ENCODE measurements around the gene WNT10A.
A peak's percentile ranks its signal among the peaks of the same experiment; 100 is the strongest.
"Not testable (repeated sequence)": the region's sequence is repeated elsewhere in the genome, so short reads cannot be mapped to it uniquely, and the experiment has no call there.

WNT10A gene

GRCh38 chr2:218837495-218837894, 43.2 kb upstream of the WNT10A start:
- no peak for TF ChIP-seq CTCF (IDR thresholded peaks at IDR 0.05; ENCODE audit: low read length, missing control alignments)
- H3K4me3 ChIP-seq (replicated peaks; ENCODE audit: low read depth, low read length): no peak overlapping the region
- no peak for DNase-seq (ENCODE audit: low read depth)

- TF ChIP-seq CTCF (IDR thresholded peaks at IDR 0.05; ENCODE audit: low read length, missing control alignments): no peak
- DNase-seq (ENCODE audit: low read depth): peak; percentile 88
Measured at GRCh38 chr2:218839430-218839829, 41.2 kb upstream of the WNT10A start.

GRCh38 chr2:218839888-218840287, 40.8 kb upstream of the WNT10A start:
- DNase-seq (ENCODE audit: low read depth): peak; percentile 14
- no peak overlapping the region for H3K4me3 ChIP-seq (replicated peaks; ENCODE audit: low read depth, low read length)
- TF ChIP-seq CTCF (IDR thresholded peaks at IDR 0.05; ENCODE audit: low read length, missing control alignments): no peak

More at GRCh38 chr2:218839430-218839829, 41.2 kb upstream of the WNT10A start:
- H3K4me3 ChIP-seq (replicated peaks; ENCODE audit: low read depth, low read length): no peak overlapping the region

- H3K4me3 ChIP-seq (replicated peaks; ENCODE audit: low read depth, low read length); DNase-seq (ENCODE audit: low read depth): not testable (repeated sequence)
Measured at GRCh38 chr2:218844334-218844733, 36.3 kb upstream of the WNT10A start.

GRCh38 chr2:218846963-218847362, 33.7 kb upstream of the WNT10A start:
- DNase-seq (ENCODE audit: low read depth); H3K4me3 ChIP-seq (replicated peaks; ENCODE audit: low read depth, low read length): not testable (repeated sequence)

- H3K4me3 ChIP-seq (replicated peaks; ENCODE audit: low read depth, low read length): no peak overlapping the region
- no peak for DNase-seq (ENCODE audit: low read depth)
- TF ChIP-seq CTCF (IDR thresholded peaks at IDR 0.05; ENCODE audit: low read length, missing control alignments): no peak
Measured at GRCh38 chr2:218849721-218850120, 30.9 kb upstream of the WNT10A start.

GRCh38 chr2:218850796-218851195, 29.9 kb upstream of the WNT10A start:
- no peak overlapping the region for H3K4me3 ChIP-seq (replicated peaks; ENCODE audit: low read depth, low read length)
- TF ChIP-seq CTCF (IDR thresholded peaks at IDR 0.05; ENCODE audit: low read length, missing control alignments): no peak
- DNase-seq (ENCODE audit: low read depth): no peak

- no peak for TF ChIP-seq CTCF (IDR thresholded peaks at IDR 0.05; ENCODE audit: low read length, missing control alignments)
- no peak overlapping the region for H3K4me3 ChIP-seq (replicated peaks; ENCODE audit: low read depth, low read length)
- no peak for DNase-seq (ENCODE audit: low read depth)
Measured at GRCh38 chr2:218851286-218851685, 29.4 kb upstream of the WNT10A start.

Data from fibroblast of pulmonary artery (primary cell).